ENCODE results near the gene NARF. TPM values are rescaled to one million over a fixed set of nuclear protein-coding genes. Genes with fewer than 3 reads are reported as not detected.
A peak's percentile ranks its signal among the peaks of the same experiment; 100 is the strongest.

The NARF gene
- total RNA-seq, 4 donors from 2014 or later, result 25.8 to 79.2 (median 59.9) TPM

DNA sequence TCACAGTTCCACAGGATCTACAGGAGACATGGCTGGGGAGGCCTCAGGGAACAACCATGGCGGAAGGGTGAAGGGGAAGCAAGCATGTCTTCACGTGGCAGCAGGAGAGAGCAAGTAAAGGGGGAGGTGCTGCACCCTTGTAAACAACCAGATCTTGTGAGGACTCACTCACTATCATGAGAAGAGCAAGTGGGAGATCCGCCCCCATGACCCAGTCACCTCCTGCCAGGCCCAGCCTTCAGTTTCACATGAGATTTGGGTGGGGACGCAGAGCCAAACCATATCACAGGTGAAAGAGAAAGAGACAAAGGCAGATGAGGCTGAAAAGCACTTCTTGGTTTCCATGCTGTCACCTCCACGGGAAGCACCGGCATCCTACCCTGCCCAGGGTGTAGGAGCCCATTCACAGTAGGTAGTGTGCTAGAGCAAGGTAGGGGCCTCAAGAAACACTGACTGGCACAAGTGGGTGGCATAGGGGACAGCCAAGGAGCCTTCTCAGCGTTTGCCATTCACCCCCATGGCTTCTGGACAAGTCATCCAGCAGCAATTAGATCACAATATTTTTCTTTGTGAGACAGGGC, 6.6 kb downstream of the NARF start:
- H3K4me3 ChIP-seq, result no peak overlapping the region
- no peaks in the 10 kb centered on the region for H3K9me3 ChIP-seq
- peaks cover 0 to 98% (median 20%) of the 10 kb centered on the region in 3 donors for H3K36me3 ChIP-seq
- H3K27me3 ChIP-seq, result no peaks in the 10 kb centered on the region
- no peak for DNase-seq (ENCODE audit: low spot score in 2 of 2)
- peak overlapping the region in 2 of 4 donors; percentile 60 to 69 for H3K27ac ChIP-seq
- no peak for TF ChIP-seq EP300 (IDR thresholded peaks at IDR 0.05)
- no peak for TF ChIP-seq POLR2A (IDR thresholded peaks at IDR 0.05)
- TF ChIP-seq CTCF (IDR thresholded peaks at IDR 0.05), result no peak
- H3K4me1 ChIP-seq, result peaks cover 0 to 18% (median 1%) of the 10 kb centered on the region in 4 donors
- WGBS, 2 donors, result 85 to 87% methylated on average over 6 to 7 of the region's 7 CpGs

DNA sequence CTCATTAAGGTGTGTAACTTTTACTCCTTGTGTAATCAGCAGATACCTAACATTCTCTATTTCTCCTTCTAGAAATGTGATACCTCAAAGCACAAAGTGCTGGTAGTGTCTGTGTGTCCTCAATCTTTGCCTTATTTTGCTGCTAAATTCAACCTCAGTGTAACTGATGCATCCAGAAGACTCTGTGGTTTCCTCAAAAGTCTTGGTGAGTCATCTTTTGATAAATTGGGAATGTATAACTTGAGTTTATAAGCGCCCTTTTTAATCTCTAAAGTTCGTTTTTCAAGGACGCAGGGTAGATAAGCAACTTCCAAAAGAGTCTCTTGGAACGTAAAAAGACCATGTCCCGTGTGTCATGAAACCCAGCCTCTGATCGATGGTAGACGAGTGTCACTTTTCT, 10.2 kb downstream of the NARF start:
- Histone ChIP-seq H3K36me3 (peaks cover 0 to 97% (median 11%) of the 10 kb centered on the region in 3 donors), H3K4me1 (peaks cover 0 to 7% (median 0%) of the 10 kb centered on the region in 4 donors), H3K27me3 (no peaks in the 10 kb centered on the region), H3K27ac (no peak overlapping the region), H3K9me3 (no peaks in the 10 kb centered on the region), H3K4me3 (no peak overlapping the region)
- 93 to 94% methylated on average over 7 of the region's 7 CpGs for WGBS, 2 donors
- DNase-seq (ENCODE audit: low spot score in 2 of 2), result no peak
- no peak for TF ChIP-seq POLR2A (IDR thresholded peaks at IDR 0.05)
- TF ChIP-seq CTCF (IDR thresholded peaks at IDR 0.05), result no peak

- Histone ChIP-seq H3K9me3 (no peaks in the 10 kb centered on the region), H3K27me3 (no peaks in the 10 kb centered on the region), H3K4me1 (no peaks in the 10 kb centered on the region), H3K4me3 (no peak overlapping the region), H3K36me3 (peaks cover 0 to 97% (median 5%) of the 10 kb centered on the region in 3 donors), H3K27ac (no peak overlapping the region)
- 96 to 97% methylated on average over 7 of the region's 7 CpGs for whole genome bisulfite sequencing, 2 donors
- TF ChIP-seq CTCF (IDR thresholded peaks at IDR 0.05) (no peak), POLR2A (IDR thresholded peaks at IDR 0.05) (no peak), EP300 (IDR thresholded peaks at IDR 0.05) (no peak)
- DNase-seq (ENCODE audit: low spot score in 2 of 2), result no peak
Measured at GRCh38 chr17:82470065-82470464, 11.5 kb downstream of the NARF start.

DNA sequence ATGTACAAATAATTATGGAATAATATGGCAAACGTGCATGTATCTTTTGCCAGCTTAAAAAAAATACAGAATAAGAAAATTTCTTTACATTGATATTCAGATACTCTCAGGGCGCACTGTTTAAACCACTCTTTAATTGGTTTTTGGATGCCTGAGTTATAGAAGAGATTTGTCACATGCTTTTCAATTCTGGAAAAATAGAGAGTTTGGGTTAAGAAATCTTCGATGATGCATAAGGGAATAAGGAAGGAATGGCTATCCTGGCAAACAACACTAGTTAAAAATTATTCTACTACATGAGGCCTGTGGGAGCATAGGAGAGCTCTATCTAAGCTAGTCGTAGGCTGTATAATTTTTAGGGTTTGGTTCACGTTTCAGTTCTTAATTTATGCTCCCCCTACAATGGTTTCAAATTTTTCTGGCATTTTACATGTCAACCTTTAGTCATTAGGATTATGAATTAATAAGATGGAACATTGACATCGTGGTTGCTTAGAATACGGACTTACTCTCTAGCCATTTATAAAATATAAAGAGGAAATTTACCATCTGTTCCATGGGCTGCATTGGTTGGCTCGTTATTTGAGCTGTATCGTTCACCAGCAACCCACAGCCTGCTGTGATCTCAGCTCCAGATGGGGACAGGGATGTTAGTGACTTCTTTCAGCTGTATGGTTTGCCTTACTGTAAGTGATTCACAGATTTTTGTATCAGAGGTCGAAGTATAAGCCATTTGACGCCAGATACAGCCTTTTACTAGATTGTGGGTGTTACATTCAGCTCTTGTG, 15.9 kb downstream of the NARF start:
- no peak for DNase-seq (ENCODE audit: low spot score in 2 of 2)
- Histone ChIP-seq H3K27me3 (no peaks in the 10 kb centered on the region), H3K36me3 (peaks cover 0 to 97% (median 10%) of the 10 kb centered on the region in 3 donors), H3K4me3 (no peak overlapping the region), H3K9me3 (no peaks in the 10 kb centered on the region), H3K27ac (no peak overlapping the region), H3K4me1 (no peaks in the 10 kb centered on the region)
- no peak for TF ChIP-seq POLR2A (IDR thresholded peaks at IDR 0.05)
- no peak for TF ChIP-seq CTCF (IDR thresholded peaks at IDR 0.05)
- no peak for TF ChIP-seq EP300 (IDR thresholded peaks at IDR 0.05)
- WGBS, 2 donors, result 77 to 81% methylated on average over 11 of the region's 11 CpGs

GRCh38 chr17:82475458-82475857, 16.9 kb downstream of the NARF start:
- no peak for TF ChIP-seq CTCF (IDR thresholded peaks at IDR 0.05)
- no peak for TF ChIP-seq POLR2A (IDR thresholded peaks at IDR 0.05)
- TF ChIP-seq EP300 (IDR thresholded peaks at IDR 0.05), result no peak
- Histone ChIP-seq H3K27me3 (no peaks in the 10 kb centered on the region), H3K4me3 (no peak overlapping the region), H3K9me3 (no peaks in the 10 kb centered on the region), H3K27ac (no peak overlapping the region), H3K36me3 (peaks cover 0 to 97% (median 17%) of the 10 kb centered on the region in 3 donors), H3K4me1 (no peaks in the 10 kb centered on the region)
- no peak for DNase-seq (ENCODE audit: low spot score in 2 of 2)
- WGBS, 2 donors, result 87 to 91% methylated on average over 8 of the region's 8 CpGs
